Astrocyte (in vitro differentiated cells and primary cell): ENCODE results near the gene LSG1.

Source experiments
- CTCF ChIP-seq: IDR thresholded peaks from 2 replicates; pipeline ENCODE4 v1.5.1; 2011; ENCODE audit warnings: low read depth, mild to moderate bottlenecking, inconsistent platforms, low read length, moderate library complexity; ENCODE audit not compliant: insufficient read depth
- EZH2 ChIP-seq: IDR thresholded peaks from 2 replicates; pipeline ENCODE4 v1.6.1; 2012; ENCODE audit warnings: mild to moderate bottlenecking, low read length, inconsistent platforms; ENCODE audit not compliant: insufficient read depth

- TF ChIP-seq CTCF (no peak), EZH2 (no peak)
Measured at GRCh38 chr3:194619741-194620140, 52.2 kb downstream of the LSG1 start.
